CD4-positive, alpha-beta T cell treated with Interleukin-4 for 4 hours (primary cell): Measurements from ENCODE around the gene PRKCH.

Experiments
- DNase-seq: peaks from one replicate; pipeline ENCODE4 v3.0.0-alpha.2; 2020

PRKCH gene

GRCh38 chr14:61477712-61478462 lies 156.5 kb downstream of the PRKCH start:
- DNase-seq, result no peak

- DNase-seq, result no peak
Measured at GRCh38 chr14:61478971-61479473, 157.6 kb downstream of the PRKCH start.

GRCh38 chr14:61479746-61480502 lies 158.5 kb downstream of the PRKCH start:
- no peak for DNase-seq

- DNase-seq, result no peak
Measured at GRCh38 chr14:61480704-61481285, 159.4 kb downstream of the PRKCH start.

GRCh38 chr14:61481701-61482100 lies 160.3 kb downstream of the PRKCH start:
- no peak for DNase-seq

GRCh38 chr14:61482348-61483206 lies 161.2 kb downstream of the PRKCH start:
- no peak for DNase-seq

- DNase-seq, result no peak
Measured at GRCh38 chr14:61483476-61483875, 162.1 kb downstream of the PRKCH start.

- no peak for DNase-seq
Measured at GRCh38 chr14:61484031-61484430, 162.7 kb downstream of the PRKCH start.

- DNase-seq, result no peak
Measured at GRCh38 chr14:61484826-61485584, 163.6 kb downstream of the PRKCH start.

- no peak for DNase-seq
Measured at GRCh38 chr14:61485661-61486060, 164.3 kb downstream of the PRKCH start.

DNA sequence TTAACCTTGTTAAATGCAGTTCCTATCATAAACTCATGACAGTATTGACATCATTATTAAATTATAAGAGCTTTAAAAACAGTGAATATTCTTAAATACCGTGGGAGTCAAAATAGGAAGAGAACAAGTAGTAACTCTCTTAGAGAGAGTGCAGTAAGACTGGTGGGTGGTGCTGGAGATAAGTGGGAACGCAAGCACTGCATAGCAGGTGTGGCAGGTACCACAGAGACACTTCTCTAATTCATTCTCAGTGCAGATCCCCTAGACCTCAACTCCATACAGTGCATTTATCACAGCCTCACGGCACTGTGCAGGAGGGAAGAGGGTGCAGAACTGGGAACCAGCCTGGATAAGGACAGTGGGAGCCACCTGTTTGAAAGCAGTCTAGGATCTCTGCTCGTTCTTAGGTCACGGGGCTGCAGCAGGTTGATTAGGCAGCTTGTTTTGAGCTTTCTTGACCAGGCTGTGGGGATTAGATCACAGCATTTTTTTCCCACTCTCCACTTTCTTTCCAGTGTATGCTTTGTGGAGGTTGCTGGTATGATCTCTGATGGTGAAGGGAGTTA lies 165.6 kb downstream of the PRKCH start:
- no peak for DNase-seq

DNA sequence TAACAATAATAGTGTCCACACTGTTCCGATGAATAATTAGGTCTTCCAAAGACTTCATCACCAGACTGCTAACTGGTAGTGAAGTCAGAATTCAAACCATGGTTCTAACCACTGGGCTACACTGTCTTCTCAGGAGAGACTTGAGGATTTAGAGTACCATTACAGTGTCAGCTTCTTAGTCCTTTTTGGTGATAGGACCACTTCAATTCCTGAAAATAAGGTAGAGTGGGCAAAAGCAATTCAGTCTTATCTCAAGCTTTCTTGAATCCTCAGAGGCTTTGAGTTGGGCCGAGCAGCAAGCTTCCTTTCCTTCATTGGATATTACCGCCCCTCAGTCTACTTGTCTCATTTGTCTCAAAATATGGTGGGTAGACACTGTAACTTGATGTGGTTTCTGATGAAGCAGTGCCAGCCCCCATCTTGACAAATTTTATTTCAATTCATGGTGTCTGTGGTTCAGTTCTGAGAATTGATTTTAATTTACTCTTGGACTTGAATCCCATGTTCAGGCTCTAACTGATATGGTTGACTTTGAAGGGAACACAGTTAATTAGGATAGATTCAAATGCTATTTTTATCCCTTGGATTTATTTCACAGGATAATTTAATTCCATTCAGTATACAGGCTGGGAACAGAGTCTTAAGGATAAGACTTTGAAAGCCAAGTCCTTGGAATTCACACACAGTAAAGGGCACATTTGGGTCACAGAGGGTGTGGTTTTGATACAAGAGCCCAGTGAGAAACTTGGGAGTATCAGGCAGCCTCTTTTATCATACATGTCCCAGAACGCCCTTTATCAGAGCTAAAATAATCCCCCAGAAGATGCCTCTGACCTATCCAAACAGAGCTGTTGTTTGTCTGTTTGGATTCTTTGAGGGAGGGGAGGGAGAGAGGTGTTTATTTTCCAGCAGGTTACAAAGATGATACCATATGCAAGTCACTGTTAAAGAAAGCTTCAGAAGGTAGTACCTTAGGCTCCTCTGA lies 167.3 kb downstream of the PRKCH start:
- no peak for DNase-seq

DNA sequence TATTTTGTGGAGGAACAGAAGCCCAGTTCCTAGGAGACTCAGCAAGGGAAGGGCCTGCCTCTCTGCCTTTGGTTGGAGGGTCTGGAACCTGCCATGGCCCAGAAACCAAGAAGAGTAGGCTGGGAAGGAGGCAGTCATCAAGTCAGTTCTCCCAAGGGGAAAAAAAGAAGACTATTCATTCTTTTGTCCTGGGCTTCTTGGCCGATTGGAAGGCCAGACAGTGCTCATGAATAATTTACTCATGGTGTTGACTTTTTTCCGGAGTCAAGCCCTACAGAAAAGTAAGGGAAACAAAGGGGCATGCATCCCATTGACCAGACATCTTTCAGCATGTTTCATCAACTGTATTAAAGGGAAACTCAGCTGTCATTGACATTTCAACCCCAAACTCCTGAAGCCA lies 168.1 kb downstream of the PRKCH start:
- no peak for DNase-seq

DNA sequence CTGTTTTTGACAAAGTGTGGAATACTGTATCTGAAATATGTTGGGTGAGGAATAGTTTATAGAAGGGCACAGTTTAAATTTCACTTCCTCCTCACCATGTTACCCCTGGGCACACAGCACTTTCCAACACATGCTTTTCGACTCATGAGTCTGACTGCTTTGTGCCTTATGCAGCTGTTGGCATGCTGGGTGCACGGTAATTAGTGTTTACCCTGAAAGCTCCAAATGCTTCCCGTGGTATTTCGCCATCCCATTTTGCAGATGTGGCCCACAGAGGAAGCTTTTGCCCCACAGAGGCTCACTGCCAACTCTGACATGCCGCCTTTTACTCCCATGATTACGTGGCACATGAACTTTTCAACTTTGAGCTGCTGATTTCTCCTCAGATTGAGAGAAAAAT lies 168.6 kb downstream of the PRKCH start:
- no peak for DNase-seq

- DNase-seq, result no peak
Measured at GRCh38 chr14:61491224-61491623, 169.8 kb downstream of the PRKCH start.

- no peak for DNase-seq
Measured at GRCh38 chr14:61491876-61492434, 170.6 kb downstream of the PRKCH start.

DNA sequence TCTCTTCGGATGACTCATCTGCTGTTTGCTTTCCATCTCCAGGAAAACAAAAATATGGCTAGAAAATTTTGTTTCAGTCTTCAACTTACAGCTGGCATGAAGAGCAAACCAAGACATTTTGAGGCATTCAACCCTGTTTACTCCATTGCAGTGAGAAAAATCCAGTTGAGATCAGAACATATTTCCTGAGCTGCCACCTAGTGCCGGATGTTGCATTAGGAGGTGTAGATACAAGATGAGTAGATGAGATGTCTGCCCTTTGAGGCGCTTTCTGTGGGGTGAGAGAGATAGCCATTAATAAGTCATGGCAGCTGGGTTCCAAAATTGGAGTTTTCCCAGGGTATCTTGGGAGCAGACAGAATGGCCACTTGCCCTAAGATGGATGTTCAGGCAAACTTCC lies 171.1 kb downstream of the PRKCH start:
- DNase-seq, result no peak

GRCh38 chr14:61493239-61493638 lies 171.9 kb downstream of the PRKCH start:
- no peak for DNase-seq

- no peak for DNase-seq
Measured at GRCh38 chr14:61494018-61494417, 172.6 kb downstream of the PRKCH start.

GRCh38 chr14:61495809-61496208 lies 174.4 kb downstream of the PRKCH start:
- DNase-seq, result no peak
